Effector CD8-positive, alpha-beta T cell (primary cell): ENCODE data around the gene KRT86.
"Not testable (repeated sequence)": the region's sequence is repeated elsewhere in the genome, so short reads cannot be mapped to it uniquely, and the experiment has no call there.

Experiments
- DNase-seq: peaks from one replicate; lab custom pipeline; 2025; lab: John Stamatoyannopoulos, UW

The KRT86 gene

DNA sequence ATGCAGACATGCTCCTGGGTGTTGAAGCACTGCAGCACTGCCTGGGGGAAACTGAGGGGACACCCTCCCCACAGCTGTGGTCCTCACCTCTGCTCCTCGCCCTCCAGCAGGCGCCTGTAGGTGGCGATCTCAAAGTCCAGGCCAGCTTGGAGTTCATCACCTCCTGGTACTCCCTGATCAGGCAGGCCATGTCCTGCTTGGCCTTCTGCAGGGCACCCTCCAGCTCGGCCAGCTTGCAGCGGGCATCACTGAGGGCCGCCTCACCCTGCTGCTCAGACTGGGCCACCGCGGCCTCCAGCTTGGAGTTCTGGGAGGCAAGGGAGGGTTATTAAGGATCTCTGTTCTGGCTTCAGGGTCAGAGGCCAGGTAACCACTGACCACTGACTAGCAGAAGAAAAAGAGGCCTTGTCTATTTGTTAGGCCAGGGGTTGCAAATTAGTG is 22.2 kb upstream of the KRT86 start:
- DNase-seq: not testable (repeated sequence)

DNA sequence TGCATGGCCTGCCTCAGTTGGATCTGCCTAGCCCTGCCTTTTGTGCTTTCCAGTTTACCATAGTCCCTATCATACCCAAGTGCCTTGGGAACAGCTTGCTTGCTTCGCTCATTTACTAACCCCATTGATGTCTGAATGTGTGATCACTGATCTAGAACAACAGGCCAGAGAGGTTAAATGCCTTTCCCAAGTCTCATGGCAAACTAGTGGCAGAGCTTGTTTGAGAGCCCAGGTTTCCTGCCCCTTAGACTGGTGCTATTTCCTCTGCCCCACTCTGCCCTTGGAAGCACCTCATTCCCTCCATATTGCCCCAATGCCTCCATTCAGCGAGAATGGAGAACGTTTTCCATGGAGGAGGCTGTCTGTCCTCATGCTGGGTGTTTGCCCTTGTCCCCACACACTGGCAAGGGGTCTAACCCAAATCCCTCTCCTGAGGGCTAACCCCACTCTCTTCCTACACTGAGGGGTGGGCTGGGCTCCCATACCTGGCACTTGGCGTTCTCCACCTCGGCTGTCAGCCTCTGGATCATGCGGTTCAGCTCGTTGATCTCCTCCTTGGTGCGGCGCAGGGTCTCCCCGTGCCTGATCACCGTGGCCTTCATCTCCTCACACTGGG is 21.6 kb upstream of the KRT86 start:
- DNase-seq: no peak

DNA sequence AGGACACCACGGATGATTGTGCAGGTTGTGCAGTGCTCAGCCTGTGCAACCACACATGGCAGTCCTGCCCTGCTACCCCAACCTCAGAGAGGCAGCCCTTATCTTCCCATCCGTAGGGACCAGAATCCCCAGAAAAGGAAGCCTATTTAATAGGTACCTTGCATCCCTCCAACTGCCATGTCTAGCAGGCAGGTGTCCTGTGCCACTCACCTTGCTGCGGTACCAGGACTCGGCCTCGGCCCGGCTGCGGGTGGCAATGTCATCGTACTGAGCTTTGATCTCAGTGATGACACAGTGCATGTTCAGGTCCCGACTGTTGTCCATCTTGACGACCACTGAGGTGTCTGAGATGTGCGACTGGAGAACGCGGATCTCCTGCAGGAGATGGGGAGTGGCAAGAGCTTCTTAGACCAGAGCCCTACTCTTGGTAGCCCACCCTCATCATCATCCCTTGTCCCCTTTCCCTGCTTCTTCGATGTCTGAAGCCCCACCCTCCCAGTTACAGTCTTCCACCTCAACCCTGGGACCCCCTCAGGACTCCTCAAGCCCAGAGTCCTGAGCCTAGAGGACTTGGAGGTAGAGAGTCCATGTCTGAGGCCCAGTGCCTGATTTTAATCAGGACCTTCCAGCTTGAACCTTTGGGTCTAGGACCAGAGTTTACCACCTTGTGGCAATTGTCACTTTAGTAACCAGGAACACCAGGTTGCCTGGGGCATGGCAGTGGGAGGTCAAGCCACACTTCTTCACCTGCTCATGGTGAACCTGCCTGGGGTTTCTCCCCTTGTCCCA is 20.9 kb upstream of the KRT86 start:
- DNase-seq: no peak

DNA sequence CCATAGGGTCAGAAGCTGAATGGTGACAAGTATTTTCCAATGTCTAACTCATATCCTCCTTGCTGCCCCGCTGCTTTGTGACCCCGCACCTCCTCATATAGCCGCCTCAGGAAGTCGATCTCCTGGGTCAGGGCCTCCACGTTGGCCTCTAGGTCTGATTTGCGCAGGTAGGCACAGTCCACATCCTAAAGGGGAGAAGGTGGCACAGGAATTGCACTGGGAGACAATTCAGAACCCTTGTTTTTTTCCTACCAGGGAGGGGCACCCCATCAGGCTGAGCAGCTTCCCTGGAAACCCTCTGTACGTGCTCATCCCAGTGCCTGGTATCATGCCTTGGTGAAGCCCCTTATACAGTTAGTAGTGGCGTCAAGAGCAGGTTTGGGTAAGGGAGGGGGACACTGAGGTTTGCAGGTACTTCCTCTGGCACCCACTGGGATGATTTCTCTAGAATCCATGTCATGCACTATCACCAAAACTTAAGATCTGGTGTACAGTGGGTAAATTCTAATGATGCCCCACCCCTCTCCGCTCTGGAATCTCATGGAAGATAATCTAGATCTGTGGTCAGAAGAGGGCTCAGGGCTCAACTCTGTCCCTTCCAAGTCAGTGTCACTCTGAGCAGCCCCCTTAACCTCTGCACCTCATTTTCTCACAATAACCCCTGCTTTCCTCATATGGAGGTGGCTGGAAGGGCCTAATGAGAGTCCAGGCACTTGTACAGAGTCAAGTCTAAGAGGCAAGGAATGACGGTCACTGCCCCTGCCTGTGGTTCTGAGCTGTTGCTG is 20.1 kb upstream of the KRT86 start:
- DNase-seq: no peak

DNA sequence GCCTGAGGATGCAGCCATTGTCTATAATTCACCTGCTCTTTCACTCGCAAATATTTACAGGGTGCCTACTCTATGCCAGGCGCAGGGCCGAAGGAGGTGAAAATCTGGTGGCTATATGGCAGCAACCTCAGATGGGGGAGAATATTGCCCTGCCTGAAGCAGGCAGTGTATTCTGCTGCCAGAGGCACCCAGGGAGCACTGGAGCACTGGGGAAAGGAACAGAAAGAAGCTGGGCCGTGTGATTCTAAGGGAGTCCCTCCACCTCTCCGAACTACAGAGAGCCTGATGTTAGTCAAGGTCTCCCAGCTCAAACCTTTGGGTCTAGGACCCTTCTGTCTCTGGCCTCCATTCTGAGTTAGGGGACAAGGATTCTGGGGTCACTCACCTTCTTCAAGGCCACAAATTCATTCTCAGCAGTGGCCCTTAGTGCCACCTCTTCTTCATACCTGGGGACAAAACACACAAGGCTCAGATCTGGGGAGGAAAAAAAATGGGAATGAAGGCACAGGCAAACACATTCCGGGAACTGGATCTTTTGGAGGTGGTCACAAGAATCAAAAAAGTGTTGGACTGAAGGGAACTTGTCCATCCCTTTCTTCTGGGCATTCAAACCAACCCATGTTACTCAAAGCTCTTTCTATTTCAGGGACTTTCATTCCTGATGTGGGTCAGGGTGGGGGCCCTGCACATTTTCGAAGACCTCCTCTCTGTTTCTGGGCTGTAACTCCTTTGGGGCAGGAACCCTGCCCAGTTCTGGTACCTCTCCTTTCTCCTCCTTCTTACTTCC is 19.3 kb upstream of the KRT86 start:
- no peak for DNase-seq

DNA sequence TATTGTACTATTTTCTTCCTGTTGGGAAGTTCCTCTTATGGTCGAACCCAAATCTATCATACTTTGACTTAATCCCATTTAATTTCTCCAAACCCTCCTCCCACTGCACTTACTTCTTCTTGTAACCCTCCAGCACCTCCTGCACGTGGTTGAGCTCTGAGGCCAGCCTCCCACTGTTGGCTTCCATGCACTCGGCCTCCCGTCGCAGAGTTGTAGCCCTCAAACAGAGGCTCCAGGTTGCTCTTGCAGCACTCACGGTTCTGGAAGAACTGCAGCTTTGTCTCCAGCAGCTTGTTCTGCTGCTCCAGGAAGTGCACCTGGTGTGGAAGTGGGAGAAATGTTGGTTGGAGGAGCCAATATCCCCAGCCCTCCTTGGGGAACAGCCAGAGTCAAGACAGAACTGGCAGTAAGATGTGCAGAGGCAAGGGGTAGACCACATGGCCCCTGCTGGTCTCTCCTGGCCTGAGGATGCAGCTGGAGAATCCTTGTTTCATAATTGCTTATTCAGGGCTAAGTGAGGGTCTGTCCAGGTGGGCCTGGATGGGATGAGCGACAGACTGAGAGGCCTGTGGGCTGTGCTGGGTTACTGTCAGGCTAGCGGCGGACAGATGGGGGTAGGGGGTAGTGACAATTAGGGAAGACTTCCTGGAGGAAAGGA is 18.4 kb upstream of the KRT86 start:
- DNase-seq: no peak

DNA sequence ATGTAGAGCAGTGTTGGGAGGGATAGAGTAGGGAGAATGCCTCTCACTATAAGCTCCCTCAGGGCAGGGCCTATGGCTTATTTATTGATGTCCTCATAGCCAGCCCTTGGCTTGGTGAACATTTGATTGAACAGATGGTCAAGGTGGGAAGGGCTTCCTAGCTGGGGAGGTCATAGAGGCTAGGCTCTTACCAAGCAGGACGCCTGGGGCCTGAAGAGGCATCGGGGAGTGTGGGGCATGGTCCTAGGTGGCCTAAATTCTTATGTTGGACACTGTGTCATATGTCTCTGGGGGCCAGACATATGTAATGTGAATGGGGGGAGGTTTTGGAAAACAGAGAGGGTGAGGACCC is 17.9 kb upstream of the KRT86 start:
- no peak for DNase-seq

DNA sequence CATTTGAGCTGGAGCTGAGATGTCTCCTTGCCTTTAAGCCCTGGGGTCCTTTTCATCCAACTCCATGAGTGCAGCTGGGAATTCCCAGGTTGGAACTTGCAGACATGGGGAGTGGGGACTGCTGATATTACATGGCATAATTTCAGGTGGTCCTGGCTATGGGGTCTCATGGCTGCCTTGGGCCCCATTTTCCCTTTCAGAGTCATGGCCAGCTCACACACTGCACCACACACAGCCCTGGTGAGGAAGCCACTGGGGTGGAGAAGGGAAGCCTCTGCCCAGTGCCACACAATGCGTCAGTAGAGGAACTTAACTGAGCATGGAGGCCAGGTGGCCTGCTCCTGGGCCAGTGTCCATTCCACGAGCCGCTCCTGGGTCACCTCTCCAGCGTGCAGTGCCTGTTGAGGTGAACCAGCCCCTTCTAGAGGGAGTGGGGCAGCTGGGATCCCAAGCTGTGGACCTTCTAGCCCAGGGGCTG is 17.3 kb upstream of the KRT86 start:
- no peak for DNase-seq

DNA sequence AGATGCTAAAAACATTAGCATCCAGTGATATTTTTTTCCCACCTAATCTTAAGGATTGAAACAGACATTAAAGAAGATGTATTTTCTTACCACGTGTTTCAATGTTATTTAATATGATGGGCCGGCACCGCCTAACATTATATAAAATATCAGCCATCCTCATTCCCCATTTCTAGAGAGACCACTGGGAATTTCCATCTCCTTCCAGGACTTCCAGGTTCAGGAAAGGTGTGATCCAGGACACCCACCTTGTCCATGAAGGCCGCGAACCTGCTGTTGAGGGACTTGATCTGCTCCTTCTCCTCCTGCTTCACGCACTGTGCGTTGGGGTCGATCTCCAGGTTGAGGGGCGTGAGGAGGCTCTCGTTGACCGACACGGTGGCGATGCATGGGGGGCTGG is 16.5 kb upstream of the KRT86 start:
- not testable (repeated sequence) for DNase-seq

DNA sequence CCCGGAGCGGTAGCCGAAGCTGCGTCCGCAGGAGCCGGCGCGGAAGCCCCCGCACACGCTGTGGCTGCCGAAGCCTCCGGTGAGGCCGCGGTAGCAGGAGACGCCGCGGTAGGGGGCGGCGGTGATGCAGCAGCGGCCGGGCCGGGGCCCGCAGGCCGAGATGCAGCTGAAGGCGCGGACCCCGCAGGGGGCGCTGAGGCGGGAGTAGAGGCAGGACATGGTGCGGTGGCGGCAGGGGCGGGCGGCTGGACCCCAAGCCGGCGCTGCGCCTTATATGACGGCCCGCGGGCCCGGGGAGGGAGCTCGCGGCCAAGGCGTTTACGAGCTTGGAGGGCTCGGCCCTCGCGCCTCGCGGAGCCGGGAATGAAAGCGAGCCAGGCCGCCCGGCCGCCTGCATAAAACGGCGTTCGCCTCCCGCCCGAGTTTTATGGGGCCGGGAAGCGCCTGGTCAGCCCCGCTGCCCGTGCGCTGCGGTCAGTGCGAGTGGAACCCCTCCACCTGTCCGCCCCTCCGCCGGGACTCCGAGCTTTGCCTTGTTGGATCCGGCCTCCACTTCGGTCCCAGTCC is 16.0 kb upstream of the KRT86 start:
- no peak for DNase-seq

DNA sequence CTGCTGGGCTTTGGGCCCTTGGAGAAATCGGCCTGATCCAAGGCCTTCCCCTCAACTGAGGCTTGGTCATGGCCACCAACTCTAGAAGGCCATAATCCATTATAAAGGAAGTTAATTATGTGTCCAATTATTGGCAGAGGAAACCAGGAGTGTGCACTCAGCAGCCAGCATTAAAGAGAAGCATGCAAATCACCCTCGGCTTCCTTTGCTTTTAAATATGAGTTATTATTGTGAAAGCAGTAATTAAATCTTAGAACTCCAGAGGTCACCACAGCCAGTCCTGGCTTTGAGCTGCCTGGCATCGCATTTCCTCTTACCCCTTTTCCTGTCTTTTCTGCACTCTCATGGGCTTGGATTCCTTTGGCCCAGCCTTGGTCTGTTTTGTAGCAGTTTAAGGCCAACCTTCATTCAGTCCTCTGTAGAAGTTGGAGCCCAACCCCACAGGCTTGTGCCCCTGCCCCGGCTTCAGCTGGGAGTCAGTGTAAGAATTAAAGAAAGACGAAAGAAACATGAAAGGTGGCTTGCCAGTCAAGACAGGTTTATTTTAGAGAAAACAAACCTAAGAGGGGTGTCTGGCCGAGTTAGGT is 14.7 kb upstream of the KRT86 start:
- no peak for DNase-seq

DNA sequence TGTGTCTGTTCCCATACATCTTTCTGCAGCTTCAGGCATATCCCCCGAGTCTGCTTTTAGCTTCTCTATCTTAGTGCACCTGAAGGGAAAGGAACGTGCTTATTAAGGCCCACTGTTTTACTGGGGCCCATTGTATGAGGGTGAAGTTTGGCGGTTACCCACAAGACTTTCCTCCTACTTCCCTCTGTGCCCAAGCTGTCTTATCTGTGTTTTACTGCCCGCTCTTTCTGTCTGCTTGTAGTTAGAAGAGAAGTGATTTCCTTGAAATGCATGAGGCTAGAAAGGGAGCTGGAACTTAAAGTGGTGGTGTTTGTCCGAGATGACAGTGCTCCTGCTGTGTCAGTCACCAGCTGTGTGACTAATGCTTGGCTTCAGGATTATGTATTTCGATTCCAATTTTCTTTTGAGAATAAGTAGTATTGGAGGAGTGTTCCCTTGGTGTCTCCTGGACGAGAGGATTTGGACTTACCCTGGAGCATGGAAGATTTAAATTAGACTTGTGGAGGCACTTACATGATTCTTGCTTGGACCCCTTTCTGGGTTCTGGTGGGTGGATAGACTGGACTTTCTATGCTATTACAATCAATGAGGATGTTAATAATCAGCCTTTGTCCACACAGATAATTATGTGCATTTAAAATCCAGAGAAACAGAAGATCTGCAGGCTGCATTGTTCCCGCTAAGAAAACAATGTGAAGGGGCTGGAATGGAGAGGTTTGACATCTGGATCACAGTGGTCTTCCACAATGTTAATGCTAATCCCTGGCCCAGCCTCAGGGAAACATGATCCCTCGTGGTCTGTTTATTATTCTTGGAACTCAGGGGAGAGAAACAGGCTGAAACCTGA is 13.9 kb upstream of the KRT86 start:
- DNase-seq: no peak

DNA sequence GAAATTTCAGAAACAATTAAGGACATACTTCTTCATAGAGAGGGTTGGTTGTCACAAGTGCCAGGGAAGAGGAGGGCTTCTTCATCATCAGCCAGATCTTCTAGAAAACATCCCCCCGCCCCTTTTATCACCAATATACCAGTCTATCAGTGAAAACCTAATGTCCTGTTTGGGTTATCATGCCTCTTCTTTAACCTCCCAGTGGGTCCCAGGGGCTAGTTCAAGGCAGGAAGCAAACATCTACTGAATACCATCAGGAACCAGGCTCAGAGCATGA is 13.3 kb upstream of the KRT86 start:
- DNase-seq: no peak

DNA sequence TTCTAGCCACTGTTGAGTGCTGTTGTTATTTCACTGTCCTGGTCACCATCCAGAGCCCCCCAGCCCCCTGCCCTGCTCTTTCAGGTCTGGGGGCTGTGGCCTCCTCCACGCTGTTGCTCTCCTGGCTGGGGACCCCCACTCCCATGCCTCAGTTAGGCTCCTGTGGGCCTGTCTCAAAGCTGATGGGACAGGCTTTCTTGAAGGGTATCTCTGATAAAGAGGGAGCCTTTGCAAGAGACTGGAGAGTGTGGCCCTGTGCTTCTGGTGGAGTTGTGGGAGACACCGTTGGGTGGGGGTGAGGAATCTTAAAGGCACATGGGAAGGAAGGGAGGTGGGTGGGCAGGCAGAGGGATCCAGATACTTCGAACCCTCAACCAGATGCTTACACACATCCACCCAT is 12.2 kb upstream of the KRT86 start:
- no peak for DNase-seq

DNA sequence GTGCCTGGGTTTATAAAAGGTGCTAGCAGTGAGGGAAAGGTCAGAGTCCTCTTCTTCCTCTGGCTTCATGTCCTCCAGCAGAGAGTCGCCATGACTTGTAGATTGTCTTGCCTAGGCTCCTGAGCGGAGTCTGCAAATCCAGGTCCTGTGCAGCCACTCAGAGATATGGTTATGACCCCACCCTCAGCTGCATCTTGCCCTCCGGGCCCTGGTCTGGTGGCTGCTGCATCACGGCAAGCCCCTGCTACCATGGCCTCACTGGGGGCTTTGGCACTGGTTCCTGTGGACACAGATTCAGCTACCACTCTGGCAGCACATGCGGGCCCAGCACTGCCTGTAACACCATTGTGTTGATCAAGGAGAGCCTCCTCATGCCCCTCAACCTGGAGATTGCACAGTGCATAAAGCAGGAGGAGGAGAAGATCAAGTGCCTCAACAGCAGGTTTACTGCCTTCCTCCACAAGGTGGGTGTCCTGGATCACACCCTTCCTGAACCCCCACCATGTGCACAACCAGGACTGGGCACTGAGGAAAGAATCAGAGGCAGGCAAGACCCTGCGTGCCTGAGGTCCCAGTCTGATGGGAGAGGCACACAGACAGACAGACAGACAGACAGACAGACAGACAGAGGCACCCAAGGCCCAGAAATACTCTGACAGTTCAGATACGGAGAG is 10.5 kb upstream of the KRT86 start:
- no peak for DNase-seq

DNA sequence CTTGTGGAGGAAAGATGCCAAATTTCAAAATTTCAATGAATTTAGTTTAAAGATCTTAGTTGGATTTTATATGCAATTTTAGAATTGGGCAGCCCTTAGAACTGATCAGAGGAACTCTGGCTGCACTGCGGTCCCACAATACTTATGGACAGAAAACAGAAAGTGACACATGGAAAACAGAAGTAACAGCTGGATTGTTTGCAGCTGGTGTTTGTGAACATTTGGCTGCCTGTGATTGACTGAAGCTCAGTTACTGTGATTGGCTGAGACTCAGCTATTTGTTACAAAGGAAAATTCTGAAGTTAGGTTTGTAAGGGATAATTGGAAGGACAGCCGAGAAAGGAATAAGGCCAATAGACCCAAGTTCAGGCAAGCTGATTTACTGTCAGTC is 10.0 kb upstream of the KRT86 start:
- DNase-seq: no peak

DNA sequence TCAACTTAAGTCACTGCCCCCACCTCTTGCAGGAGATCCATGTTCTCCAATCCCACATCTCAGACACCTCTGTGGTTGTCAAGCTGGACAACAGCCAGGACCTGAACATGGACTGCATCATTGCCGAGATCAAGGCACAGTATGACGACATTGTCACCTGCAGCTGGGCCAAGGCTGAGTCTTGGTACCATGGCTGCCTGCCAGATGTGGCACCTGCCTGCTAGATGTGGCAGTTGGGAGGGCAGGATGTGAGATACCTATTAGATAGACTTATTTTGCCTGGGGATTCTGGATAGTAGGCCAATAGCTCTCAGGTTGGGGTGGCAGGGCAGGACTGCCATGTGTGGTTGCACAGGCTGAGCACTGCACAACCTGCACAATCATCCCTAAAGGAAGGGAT is 7.9 kb upstream of the KRT86 start:
- DNase-seq: no peak

DNA sequence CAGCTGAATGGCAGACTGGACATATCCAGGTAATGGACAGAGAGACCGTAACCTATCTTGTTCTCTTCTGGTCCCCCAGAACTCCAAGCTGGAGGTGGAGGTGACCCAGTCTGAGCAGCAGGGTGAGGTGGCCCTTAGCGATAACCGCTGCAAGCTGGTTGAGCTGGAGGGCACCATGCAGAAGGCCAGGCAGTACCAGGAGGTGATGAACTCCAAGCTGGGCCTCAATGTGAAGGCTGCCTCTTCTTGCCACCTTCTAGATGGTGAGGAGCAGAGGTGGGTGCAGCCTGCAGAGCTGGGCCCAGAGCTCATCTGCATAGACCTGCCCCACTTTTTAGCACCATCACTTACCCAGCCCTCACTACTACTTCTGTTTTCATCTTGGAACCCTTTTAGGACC is 7.2 kb upstream of the KRT86 start:
- no peak for DNase-seq

DNA sequence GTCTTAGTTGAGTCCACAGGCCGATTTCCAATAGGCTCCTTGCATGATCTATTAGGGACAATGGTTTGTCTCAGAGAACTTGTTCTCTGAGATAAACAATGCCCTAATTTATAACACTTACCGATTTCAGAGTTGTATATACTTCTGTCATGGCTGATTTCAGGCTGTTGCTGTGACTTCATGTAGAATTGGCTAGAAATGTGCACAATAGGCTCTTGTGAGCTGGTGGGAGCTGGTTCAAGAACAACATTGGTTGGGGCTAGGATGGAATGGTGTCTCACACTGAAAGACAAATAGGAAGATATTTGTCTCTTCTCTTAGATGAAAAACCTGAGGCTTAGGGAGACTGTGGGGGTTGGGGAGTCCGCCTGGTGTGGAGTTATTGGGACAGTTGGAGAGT is 6.7 kb upstream of the KRT86 start:
- DNase-seq: no peak

DNA sequence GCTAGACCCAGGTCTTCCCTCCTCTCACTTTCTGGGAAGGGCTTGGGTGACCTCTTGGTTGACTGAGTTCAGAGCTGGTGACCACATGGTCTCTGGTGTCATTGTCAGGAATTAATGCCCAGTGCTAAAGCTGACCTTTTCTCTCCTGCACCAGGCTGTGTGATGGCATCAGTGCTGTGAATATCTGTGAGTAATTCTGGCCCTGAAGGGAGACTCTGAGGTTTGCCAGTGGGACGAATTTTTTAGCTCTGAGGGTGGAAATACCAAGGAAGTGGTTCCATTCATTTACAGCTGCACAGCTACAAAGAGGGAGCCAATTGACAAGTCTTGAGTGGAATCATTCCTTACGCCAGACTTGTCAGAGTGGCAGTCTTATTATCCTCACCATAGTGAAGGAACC is 6.2 kb upstream of the KRT86 start:
- no peak for DNase-seq
